MM.1S (cell line): ENCODE measurements around the gene CHRD.

ENCODE experiments used
- CTCF ChIP-seq: fragments of 300-600 bp; sonication (generic); IDR thresholded peaks from 2 replicates; pipeline ENCODE4 v1.5.1; 2016; ENCODE audit warnings: antibody characterized with exemption, low read length, mixed read lengths
- EZH2 ChIP-seq: fragments of 300-600 bp; sonication (generic); optimal IDR thresholded peaks from 2 replicates; pipeline ENCODE3; 2017; ENCODE audit warnings: low read depth, mild to moderate bottlenecking, antibody characterized with exemption, low read length, mixed read lengths

- TF ChIP-seq CTCF = no peak
- TF ChIP-seq EZH2 = no peak
Measured at GRCh38 chr3:184375747-184376461, 4.0 kb upstream of the CHRD start.
